Heart left ventricle (tissue), 16 donors: ENCODE results near the gene SLC35G4. TPM values are rescaled to one million over a fixed set of nuclear protein-coding genes. Genes with fewer than 3 reads are reported as not detected.

Source experiments
- ATAC-seq, 4 donors: fragments of 200-7000 bp; cut with Tn5 transposase; one replicate each; pipeline ENCODE4 v1.9.1; 2020 to 2022; ENCODE audit warnings: moderate library complexity in 4 of 4, mild to moderate bottlenecking in 3 of 4, moderate number of reproducible peaks in 1 of 4
- DNase-seq, 5 donors: peaks; one replicate each; pipeline ENCODE4 v3.0.0-alpha.2; 2020
- H3K27ac ChIP-seq, 12 donors: fragments of 200-600 bp; sonication (generic) in 4 of 12; one replicate each; pipeline versions ENCODE4 v1.5.0 to v1.8.0; 2016 to 2022; ENCODE audit warnings: mild to moderate bottlenecking in 2 of 12
- H3K27me3 ChIP-seq, 9 donors: fragments of 200-600 bp; sonication (generic) in 2 of 9; one replicate each; pipeline versions ENCODE4 v1.5.1 to v1.8.0; 2016 to 2022; ENCODE audit warnings: mild to moderate bottlenecking in 3 of 9
- H3K36me3 ChIP-seq, 9 donors: fragments of 200-600 bp; sonication (generic) in 2 of 9; one replicate each; pipeline versions ENCODE4 v1.5.0 to v1.8.0; 2018 to 2022; ENCODE audit warnings: mild to moderate bottlenecking in 2 of 9
- H3K4me1 ChIP-seq, 12 donors: fragments of 200-600 bp; sonication (generic) in 4 of 12; one replicate each; pipeline versions ENCODE4 v1.5.0 to v1.8.0; 2016 to 2022; ENCODE audit warnings: mild to moderate bottlenecking in 3 of 12
- H3K4me3 ChIP-seq, 12 donors: fragments of 200-600 bp; sonication (generic) in 4 of 12; one replicate each; pipeline versions ENCODE4 v1.5.0 to v1.8.0; 2017 to 2022; ENCODE audit warnings: mild to moderate bottlenecking in 9 of 12, moderate library complexity in 4 of 12
- H3K9me3 ChIP-seq, 12 donors: fragments of 200-600 bp; sonication (generic) in 4 of 12; one replicate each; pipeline versions ENCODE4 v1.5.0 to v1.8.0; 2016 to 2022; ENCODE audit warnings: mild to moderate bottlenecking in 1 of 12
- POLR2A ChIP-seq, 2 donors: fragments of 450-650 bp; IDR thresholded peaks; one replicate each; pipeline ENCODE4 v1.6.1; 2017; ENCODE audit warnings: antibody characterized with exemption in 2 of 2, mild to moderate bottlenecking in 2 of 2, moderate library complexity in 2 of 2
- WGBS, 4 donors: extraction: QIAGEN DNeasy Blood & Tissue Kit in 2 of 4; methylation state at CpG; one replicate each; pipeline versions ENCODE4 v1.1.5 to v1.1.7; 2013 to 2018; 5-methylcytosine and 5-hydroxymethylcytosine counted together
- intact Hi-C, 10 donors: fragments of 100-400 bp; cut with DNase I; formaldehyde crosslinking; loops; one replicate each; pipeline versions ENCODE4 v1.11.1 to v1.14.2; 2022
- polyA plus RNA-seq, 2 donors: library from polyadenylated mRNA; stranded (reverse); fragments of 200-250 nt; gene quantifications; one replicate each; pipeline ENCODE4 v1.2.3, GENCODE V29; 2013
- total RNA-seq, 9 donors: library from RNA; depleted of rRNA in 2 of 9; stranded (reverse); fragments of >200 nt in 2 of 9; fragmentation: NEBNext Ultra II Directional in 3 of 9; extraction: Animal tissue kit (Norgen Biotek cat#: 25700) in 3 of 9; gene quantifications; one replicate each; pipeline versions ENCODE4 v1.1.0 to v1.2.4, GENCODE V29; 2016 to 2023
- TF ChIP-seq, protein P1 (sequence below), 12 donors: fragments of 200-600 bp; sonication (generic) in 4 of 12; IDR thresholded peaks; one replicate each; pipeline versions ENCODE4 v1.5.0 to v1.8.0; 2018 to 2022; ENCODE audit warnings: antibody characterized with exemption in 12 of 12, mild to moderate bottlenecking in 5 of 12
- donor health status: ischemic (EF 13 %, LVEDD 7.1; RV severe dilation, severe dysfunction).
- donor health status: healthy with polysubstance abuse.
- donor health status: DM: no; HTN: yes; CAD: no.
- donor health status: DM: no; HTN: no; CAD: no.
- donor health status: ischemic (EF 25% LVEDD 6.9; RV normal size, moderate dysfunction).
- donor health status: ischemic (EF 25% LVEDD 5.7; RV mildly dilated, moderate dysfunction).
- donor health status: healthy.
- donor health status: DM: yes; HTN: yes; CAD: no.
- donor health status: ischemic (EF 35%, LVEDD 5.7; RV mildly dilated, moderate dysfunction).
- donor health status: nonischemic (EF 11% LVEDD 7.7; RV severe dilation, severe dysfunction).
- donor health status: DM: yes; HTN: yes; CAD: no.
- donor health status: PGD.
- donor health status: ischemic (EF 29% LVEDD 5.4; RV normal size, mild dysfunction).
- donor health status: nonischemic (EF 23%, LVEDD 6.1; RV moderate dilation, normal function).

The SLC35G4 gene
- total and polyA plus RNA-seq, 11 donors: not detected

DNA sequence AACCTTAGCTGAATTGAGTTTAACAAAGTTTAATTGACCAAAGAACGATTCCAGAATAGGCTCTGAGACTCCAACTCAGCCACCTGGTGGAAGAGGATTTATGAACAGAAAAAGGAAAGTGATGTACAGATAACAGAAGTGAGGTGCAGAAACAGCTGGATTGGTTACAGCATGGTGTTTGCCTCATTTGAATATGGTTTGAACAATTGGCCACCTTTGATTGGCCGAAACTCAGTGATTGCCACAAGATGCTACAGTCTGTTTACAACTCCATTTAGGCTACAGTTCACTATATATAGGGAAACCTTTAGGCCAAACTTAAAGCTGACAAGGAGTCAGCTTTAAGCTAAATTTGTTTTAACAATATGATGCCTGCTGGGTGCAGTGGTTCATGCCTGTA is 28.1 kb upstream of the SLC35G4 start:
- Histone ChIP-seq H3K36me3 (no peaks in the 10 kb centered on the region), H3K4me3 (no peak overlapping the region), H3K9me3 (no peaks in the 10 kb centered on the region), H3K27ac (no peak overlapping the region), H3K27me3 (no peaks in the 10 kb centered on the region), H3K4me1 (no peaks in the 10 kb centered on the region)
- ATAC-seq: no peak
- no peak for DNase-seq
- TF ChIP-seq, protein P1, sequence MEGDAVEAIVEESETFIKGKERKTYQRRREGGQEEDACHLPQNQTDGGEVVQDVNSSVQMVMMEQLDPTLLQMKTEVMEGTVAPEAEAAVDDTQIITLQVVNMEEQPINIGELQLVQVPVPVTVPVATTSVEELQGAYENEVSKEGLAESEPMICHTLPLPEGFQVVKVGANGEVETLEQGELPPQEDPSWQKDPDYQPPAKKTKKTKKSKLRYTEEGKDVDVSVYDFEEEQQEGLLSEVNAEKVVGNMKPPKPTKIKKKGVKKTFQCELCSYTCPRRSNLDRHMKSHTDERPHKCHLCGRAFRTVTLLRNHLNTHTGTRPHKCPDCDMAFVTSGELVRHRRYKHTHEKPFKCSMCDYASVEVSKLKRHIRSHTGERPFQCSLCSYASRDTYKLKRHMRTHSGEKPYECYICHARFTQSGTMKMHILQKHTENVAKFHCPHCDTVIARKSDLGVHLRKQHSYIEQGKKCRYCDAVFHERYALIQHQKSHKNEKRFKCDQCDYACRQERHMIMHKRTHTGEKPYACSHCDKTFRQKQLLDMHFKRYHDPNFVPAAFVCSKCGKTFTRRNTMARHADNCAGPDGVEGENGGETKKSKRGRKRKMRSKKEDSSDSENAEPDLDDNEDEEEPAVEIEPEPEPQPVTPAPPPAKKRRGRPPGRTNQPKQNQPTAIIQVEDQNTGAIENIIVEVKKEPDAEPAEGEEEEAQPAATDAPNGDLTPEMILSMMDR (IDR thresholded peaks at IDR 0.05): no peak
- no peak for TF ChIP-seq POLR2A (IDR thresholded peaks at IDR 0.05)
- intact Hi-C loops: no loop called here
- 84 to 91% (median 88%) methylated on average over 2 of the region's 2 CpGs for WGBS, 4 donors

DNA sequence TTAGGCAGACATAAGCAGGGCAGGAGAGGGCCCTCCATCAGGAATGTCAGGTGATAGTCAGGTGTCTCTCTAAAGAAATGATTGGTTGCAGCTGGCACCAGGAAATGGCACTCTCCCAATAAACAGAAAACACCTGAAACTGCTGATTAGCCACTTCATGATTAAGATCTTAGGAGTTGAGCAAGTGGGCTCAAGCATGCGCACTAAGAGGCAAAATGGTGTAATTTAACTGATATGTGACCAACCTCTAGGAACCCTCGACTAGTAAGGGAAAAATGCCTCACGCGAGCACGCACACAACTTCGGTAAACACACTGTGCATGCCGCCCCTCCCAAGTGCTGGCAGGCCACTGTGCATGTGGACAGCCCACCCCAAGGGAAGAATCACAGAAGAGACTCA is 23.8 kb upstream of the SLC35G4 start:
- 64 to 79% (median 66%) methylated on average over 7 of the region's 7 CpGs for WGBS, 4 donors
- intact Hi-C loops: no loop called here

DNA sequence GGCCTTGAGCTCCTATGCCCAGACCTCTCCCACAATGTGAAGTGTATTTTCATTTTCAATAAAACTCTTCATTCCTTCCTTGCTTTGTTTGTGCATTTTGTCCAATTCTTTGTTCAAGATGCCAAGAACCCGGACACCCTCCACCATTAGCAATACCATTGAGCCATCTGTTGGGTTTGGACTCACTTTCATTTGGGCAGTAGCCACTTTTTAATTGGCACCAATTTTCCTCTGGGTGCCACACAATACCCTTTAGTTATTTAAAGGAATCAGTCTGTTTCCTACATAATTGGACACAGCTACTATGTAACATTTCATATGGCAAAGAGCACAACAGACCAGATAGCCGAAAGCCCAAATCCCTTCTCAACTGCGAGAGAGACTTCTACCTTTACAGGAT is 22.5 kb upstream of the SLC35G4 start:
- no peak for TF ChIP-seq POLR2A (IDR thresholded peaks at IDR 0.05)
- TF ChIP-seq, protein P1 (IDR thresholded peaks at IDR 0.05): no peak
- 89 to 94% (median 94%) methylated on average over 3 of the region's 3 CpGs for WGBS, 4 donors
- Histone ChIP-seq H3K4me1 (no peaks in the 10 kb centered on the region), H3K36me3 (no peaks in the 10 kb centered on the region), H3K9me3 (no peaks in the 10 kb centered on the region), H3K4me3 (no peak overlapping the region), H3K27ac (no peak overlapping the region), H3K27me3 (peaks cover 0 to 7% (median 0%) of the 10 kb centered on the region in 9 donors)
- ATAC-seq (no peak), DNase-seq (no peak)
- intact Hi-C loops: no loop called here

More for the DNA sequence above, 23.8 kb upstream of the SLC35G4 start:
- Histone ChIP-seq H3K36me3 (no peaks in the 10 kb centered on the region), H3K27me3 (peaks cover 0 to 7% (median 0%) of the 10 kb centered on the region in 9 donors), H3K27ac (no peak overlapping the region), H3K4me3 (no peak overlapping the region), H3K9me3 (no peaks in the 10 kb centered on the region), H3K4me1 (no peaks in the 10 kb centered on the region)
- ATAC-seq: no peak
- TF ChIP-seq, protein P1 (IDR thresholded peaks at IDR 0.05): no peak
- TF ChIP-seq POLR2A (IDR thresholded peaks at IDR 0.05): no peak
- no peak for DNase-seq

DNA sequence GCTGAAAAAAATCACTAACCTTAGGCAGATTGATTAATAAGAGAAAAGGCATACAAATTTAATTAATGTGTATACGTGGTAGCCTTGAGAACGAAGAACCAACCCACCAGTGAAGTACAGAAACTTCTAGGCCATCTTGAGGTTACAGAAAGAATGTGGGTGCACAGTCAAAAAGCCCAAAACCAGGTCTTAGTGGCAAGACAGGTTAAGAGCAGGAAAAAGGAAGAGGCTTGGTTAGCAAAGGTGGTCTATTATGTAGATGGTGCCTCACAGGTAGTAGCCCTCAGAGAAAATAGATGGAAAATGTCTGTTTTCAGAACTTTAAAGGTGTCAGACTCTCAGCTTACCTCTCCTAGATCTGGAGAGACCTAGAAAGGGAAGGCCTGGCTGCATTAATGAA is 22.0 kb upstream of the SLC35G4 start:
- no peak for ATAC-seq
- no peaks in the 10 kb centered on the region for H3K4me1 ChIP-seq
- no peaks in the 10 kb centered on the region for H3K9me3 ChIP-seq
- no peak overlapping the region for H3K27ac ChIP-seq
- intact Hi-C loops: no loop called here
- TF ChIP-seq, protein P1 (IDR thresholded peaks at IDR 0.05): no peak
- no peak for TF ChIP-seq POLR2A (IDR thresholded peaks at IDR 0.05)
- no peaks in the 10 kb centered on the region for H3K36me3 ChIP-seq
- no peak for DNase-seq
- WGBS, 4 donors: 88 to 91% (median 90%) methylated on average over 2 of the region's 2 CpGs
- no peak overlapping the region for H3K4me3 ChIP-seq
- peaks cover 0 to 7% (median 0%) of the 10 kb centered on the region in 9 donors for H3K27me3 ChIP-seq
